IPS-20b (cell line): ENCODE results near the gene TMPRSS7.

ENCODE experiments used
- H3K27ac ChIP-seq: one replicate; pipeline ENCODE4 v1.5.1; 2013; ENCODE audit warnings: low read length
- H3K27me3 ChIP-seq: 2 replicates; pipeline ENCODE4 v1.6.1; 2013; ENCODE audit warnings: mild to moderate bottlenecking, low read length, inconsistent platforms; ENCODE audit not compliant: insufficient read depth
- H3K36me3 ChIP-seq: 2 replicates; pipeline ENCODE4 v1.6.1; 2013; ENCODE audit warnings: low read depth, mild to moderate bottlenecking, inconsistent platforms, low read length, moderate library complexity; ENCODE audit not compliant: insufficient read depth
- H3K4me1 ChIP-seq: 2 replicates; pipeline ENCODE4 v1.6.1; 2013; ENCODE audit warnings: mild to moderate bottlenecking, control low read depth, inconsistent platforms, low read length, moderate library complexity; ENCODE audit not compliant: insufficient read depth
- H3K4me3 ChIP-seq: 2 replicates; pipeline ENCODE4 v1.5.1; 2013; ENCODE audit warnings: mild to moderate bottlenecking, low read length, inconsistent platforms
- H3K9ac ChIP-seq: 2 replicates; pipeline ENCODE4 v1.6.1; 2013; ENCODE audit warnings: low read depth, mild to moderate bottlenecking, inconsistent platforms, low read length, moderate library complexity
- H3K9me3 ChIP-seq: 2 replicates; pipeline ENCODE4 v1.6.1; 2013; ENCODE audit warnings: mild to moderate bottlenecking, low read depth, low read length, inconsistent platforms; ENCODE audit not compliant: insufficient read depth

TMPRSS7 gene

GRCh38 chr3:112114576-112115160 lies 80.1 kb downstream of the TMPRSS7 start:
- no peak overlapping the region for H3K9ac ChIP-seq
- H3K4me3 ChIP-seq = no peak overlapping the region
- H3K9me3 ChIP-seq = no peaks in the 10 kb centered on the region
- H3K27me3 ChIP-seq = no peaks in the 10 kb centered on the region
- peaks cover 27% of the 10 kb centered on the region for H3K36me3 ChIP-seq
- no peak overlapping the region for H3K27ac ChIP-seq
- H3K4me1 ChIP-seq = no peaks in the 10 kb centered on the region

- Histone ChIP-seq H3K9me3 (no peaks in the 10 kb centered on the region), H3K4me1 (no peaks in the 10 kb centered on the region), H3K36me3 (peaks cover 27% of the 10 kb centered on the region), H3K27me3 (no peaks in the 10 kb centered on the region), H3K4me3 (no peak overlapping the region), H3K27ac (no peak overlapping the region), H3K9ac (no peak overlapping the region)
Observed at GRCh38 chr3:112115161-112115739, 80.7 kb downstream of the TMPRSS7 start.

GRCh38 chr3:112115806-112116383 lies 81.4 kb downstream of the TMPRSS7 start:
- Histone ChIP-seq H3K27ac (no peak overlapping the region), H3K9me3 (no peaks in the 10 kb centered on the region), H3K4me1 (no peaks in the 10 kb centered on the region), H3K36me3 (peaks cover 27% of the 10 kb centered on the region), H3K27me3 (no peaks in the 10 kb centered on the region), H3K9ac (no peak overlapping the region), H3K4me3 (no peak overlapping the region)

DNA sequence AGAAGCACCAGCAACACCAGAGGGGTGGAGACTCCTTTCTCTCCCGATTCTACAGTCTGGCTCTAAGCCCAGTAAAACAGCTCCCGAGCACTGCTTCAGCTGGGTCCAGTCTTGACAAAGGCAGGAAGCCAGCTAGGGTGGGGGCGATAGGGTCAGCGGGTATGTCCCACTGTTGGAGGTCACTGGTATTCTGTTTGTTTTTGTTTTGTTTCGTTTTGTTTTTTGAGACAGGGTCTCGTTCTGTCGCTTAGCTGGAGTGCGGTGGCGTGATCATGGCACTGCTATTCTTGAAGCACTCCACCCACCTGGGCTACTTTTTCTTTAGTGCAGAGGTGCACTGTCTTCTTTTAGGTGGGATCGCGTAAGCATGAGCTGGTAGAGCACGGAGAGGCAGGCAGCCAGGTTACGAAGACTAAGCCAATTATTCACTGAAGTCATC lies 82.2 kb downstream of the TMPRSS7 start:
- peaks cover 34% of the 10 kb centered on the region for H3K36me3 ChIP-seq
- H3K4me3 ChIP-seq = no peak overlapping the region
- H3K9ac ChIP-seq = no peak overlapping the region
- H3K27me3 ChIP-seq = no peaks in the 10 kb centered on the region
- H3K9me3 ChIP-seq = no peaks in the 10 kb centered on the region
- H3K27ac ChIP-seq = no peak overlapping the region
- no peaks in the 10 kb centered on the region for H3K4me1 ChIP-seq

GRCh38 chr3:112117415-112117814 lies 82.9 kb downstream of the TMPRSS7 start:
- no peaks in the 10 kb centered on the region for H3K9me3 ChIP-seq
- H3K27ac ChIP-seq = no peak overlapping the region
- H3K4me1 ChIP-seq = no peaks in the 10 kb centered on the region
- H3K4me3 ChIP-seq = no peak overlapping the region
- no peak overlapping the region for H3K9ac ChIP-seq
- peaks cover 34% of the 10 kb centered on the region for H3K36me3 ChIP-seq
- H3K27me3 ChIP-seq = no peaks in the 10 kb centered on the region

GRCh38 chr3:112117841-112118571 lies 83.5 kb downstream of the TMPRSS7 start:
- Histone ChIP-seq H3K27me3 (no peaks in the 10 kb centered on the region), H3K27ac (no peak overlapping the region), H3K4me1 (no peaks in the 10 kb centered on the region), H3K4me3 (no peak overlapping the region), H3K36me3 (peaks cover 30% of the 10 kb centered on the region), H3K9me3 (no peaks in the 10 kb centered on the region), H3K9ac (no peak overlapping the region)

DNA sequence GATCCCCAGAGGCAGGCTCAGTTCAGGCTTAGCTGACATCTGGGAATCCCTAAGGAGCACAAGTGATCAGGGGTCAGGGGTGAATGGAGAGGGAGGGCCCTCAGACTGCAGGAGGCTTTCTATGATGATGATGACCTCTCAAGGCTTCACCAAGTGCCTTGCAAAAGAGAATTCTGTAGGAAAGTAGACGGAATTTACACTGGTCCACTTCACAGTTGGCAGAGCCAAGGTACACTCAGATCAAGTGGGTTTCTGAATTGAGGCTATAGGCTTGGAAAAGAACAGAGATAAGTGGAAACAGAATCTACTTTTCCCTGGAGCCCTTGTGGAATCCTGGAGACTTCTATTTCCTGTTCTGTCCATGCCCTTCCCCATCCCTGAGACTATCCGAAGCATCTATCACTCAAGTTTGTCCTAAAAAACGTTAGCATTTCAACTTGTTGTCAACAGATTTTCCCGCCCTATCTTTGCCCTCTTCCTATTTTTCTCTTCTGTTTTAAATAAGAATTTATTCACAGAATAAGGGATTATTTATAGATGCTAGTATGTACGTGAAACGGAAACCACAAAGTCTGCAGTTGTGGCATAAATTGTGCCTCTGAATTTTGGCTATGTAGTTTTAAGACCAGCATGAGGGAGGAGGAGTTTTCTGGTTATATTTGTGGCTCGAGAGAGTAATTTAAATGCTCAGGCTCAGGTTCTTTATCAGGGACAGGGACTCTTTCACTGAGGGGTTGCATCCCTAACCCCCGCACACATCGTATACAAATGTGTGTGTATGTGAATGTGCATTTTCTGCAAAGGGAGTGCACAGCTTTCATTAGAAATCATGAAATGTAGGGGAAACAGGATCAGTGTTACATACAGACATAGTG lies 85.7 kb downstream of the TMPRSS7 start:
- peaks cover 20% of the 10 kb centered on the region; the same call in 1 of the 2 replicates for H3K36me3 ChIP-seq
- H3K4me3 ChIP-seq = no peak overlapping the region
- peaks cover 1% of the 10 kb centered on the region; the same call in 1 of the 2 replicates for H3K4me1 ChIP-seq

DNA sequence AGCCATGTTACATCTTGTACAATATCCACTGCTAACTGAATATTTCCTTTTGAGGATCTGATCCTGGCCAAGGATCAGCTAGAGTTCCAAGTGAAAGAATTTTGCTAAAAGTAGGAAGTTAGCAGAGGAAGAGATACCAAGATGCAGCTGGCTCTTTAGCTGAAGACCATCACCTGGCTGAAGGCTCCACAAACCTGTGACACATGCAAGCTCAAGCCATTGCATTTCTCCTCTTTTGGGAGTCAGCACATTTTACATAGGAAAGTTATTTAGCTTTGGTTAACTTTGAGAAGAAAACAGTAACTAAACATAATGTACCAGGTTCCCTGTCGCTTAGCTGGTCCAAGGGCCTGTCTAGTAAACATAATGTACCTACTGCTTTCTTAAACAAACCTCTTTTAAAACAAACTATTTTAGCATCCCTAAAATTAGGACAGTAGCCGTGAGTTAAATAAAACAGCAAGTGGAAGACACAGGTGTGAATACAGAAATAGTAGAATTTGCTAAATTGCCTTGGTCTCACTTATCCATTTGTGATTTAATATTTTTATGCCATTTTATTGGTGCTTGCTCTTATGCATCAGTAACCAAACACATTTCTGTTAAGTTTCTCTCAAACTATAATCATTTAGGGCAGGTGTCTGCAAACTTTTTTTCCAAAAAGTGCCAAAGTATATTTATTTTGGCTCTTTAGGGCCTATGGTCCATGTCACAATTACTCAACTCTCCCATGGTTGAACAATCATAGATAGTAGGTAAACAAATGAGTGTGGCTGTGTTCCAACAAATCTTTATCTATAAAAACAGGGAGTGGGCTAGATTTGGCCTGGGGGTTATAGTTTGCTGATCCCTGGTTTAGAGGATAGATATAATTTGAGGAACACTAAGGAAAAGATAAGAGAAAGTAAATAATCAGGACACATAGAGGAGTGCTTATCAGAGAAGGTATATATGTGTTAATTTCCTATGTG lies 87.3 kb downstream of the TMPRSS7 start:
- peaks cover 16% of the 10 kb centered on the region; the same call in 1 of the 2 replicates for H3K36me3 ChIP-seq
- H3K4me3 ChIP-seq = no peak overlapping the region
- H3K9ac ChIP-seq = no peak overlapping the region
- H3K27ac ChIP-seq = no peak overlapping the region
- H3K27me3 ChIP-seq = no peaks in the 10 kb centered on the region
- H3K9me3 ChIP-seq = no peaks in the 10 kb centered on the region
- H3K4me1 ChIP-seq = peaks cover 18% of the 10 kb centered on the region

More for the DNA sequence above, 85.7 kb downstream of the TMPRSS7 start:
- no peak overlapping the region for H3K27ac ChIP-seq
- H3K27me3 ChIP-seq = no peaks in the 10 kb centered on the region
- H3K9ac ChIP-seq = no peak overlapping the region
- no peaks in the 10 kb centered on the region for H3K9me3 ChIP-seq

GRCh38 chr3:112122870-112123269 lies 88.3 kb downstream of the TMPRSS7 start:
- Histone ChIP-seq H3K4me3 (no peak overlapping the region), H3K9me3 (no peaks in the 10 kb centered on the region), H3K4me1 (peaks cover 25% of the 10 kb centered on the region), H3K27ac (no peak overlapping the region), H3K9ac (no peak overlapping the region), H3K27me3 (no peaks in the 10 kb centered on the region), H3K36me3 (peaks cover 10% of the 10 kb centered on the region; the same call in 1 of the 2 replicates)

DNA sequence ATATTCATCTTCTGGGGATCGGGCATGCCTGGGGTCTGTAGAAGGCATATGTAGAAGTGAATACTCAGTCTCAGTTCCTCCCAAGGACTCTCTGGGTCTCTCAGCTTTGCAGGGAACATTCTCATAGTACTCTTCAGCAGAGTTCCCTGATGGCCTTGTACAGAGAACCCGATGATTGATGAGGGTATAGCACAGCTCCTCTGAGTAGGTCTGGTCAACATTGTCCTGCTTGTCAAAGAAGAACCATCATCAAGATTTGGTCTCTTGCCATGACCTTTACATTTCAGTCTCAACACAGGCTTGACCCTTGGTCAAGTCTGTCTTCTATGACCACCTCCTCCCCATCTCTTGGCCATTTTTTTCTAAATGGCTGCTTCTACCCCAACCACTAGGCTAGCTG lies 89.0 kb downstream of the TMPRSS7 start:
- no peak overlapping the region for H3K9ac ChIP-seq
- H3K4me3 ChIP-seq = no peak overlapping the region
- no peak overlapping the region for H3K27ac ChIP-seq
- no peaks in the 10 kb centered on the region for H3K9me3 ChIP-seq
- peaks cover 10% of the 10 kb centered on the region; the same call in 1 of the 2 replicates for H3K36me3 ChIP-seq
- no peaks in the 10 kb centered on the region for H3K27me3 ChIP-seq
- H3K4me1 ChIP-seq = peaks cover 27% of the 10 kb centered on the region
